Fibroblast of lung (primary cell): ENCODE data around the gene MSLN. TPM values are rescaled to one million over a fixed set of nuclear protein-coding genes. Genes with fewer than 3 reads are reported as not detected.

ENCODE experiments used
- DNase-seq, 2 donors: peaks; one replicate each; pipeline versions ENCODE4 v3.0.0 to v3.0.0-alpha.2; 2010; ENCODE audit warnings: low read depth in 2 of 2
- H2AFZ ChIP-seq: 2 replicates; pipeline ENCODE4 v1.5.1; 2012; ENCODE audit warnings: low read length, control low read depth, inconsistent platforms
- H3K27ac ChIP-seq: 2 replicates; pipeline ENCODE4 v1.5.1; 2011; ENCODE audit warnings: low read length, control low read depth; ENCODE audit not compliant: insufficient read depth
- H3K27me3 ChIP-seq: 2 replicates; pipeline ENCODE4 v1.5.1; 2011; ENCODE audit warnings: mild to moderate bottlenecking, low read length; ENCODE audit not compliant: control insufficient read depth, insufficient read depth
- H3K36me3 ChIP-seq: 2 replicates; pipeline ENCODE4 v1.5.1; 2011; ENCODE audit warnings: low read length; ENCODE audit not compliant: control insufficient read depth, insufficient read depth
- H3K4me1 ChIP-seq: 2 replicates; pipeline ENCODE4 v1.5.1; 2011; ENCODE audit warnings: low read length; ENCODE audit not compliant: control insufficient read depth, insufficient read depth; ENCODE audit errors: extremely low read depth
- H3K4me2 ChIP-seq: 2 replicates; pipeline ENCODE4 v1.5.1; 2011; ENCODE audit warnings: low read length, control low read depth; ENCODE audit not compliant: insufficient read depth; ENCODE audit errors: extremely low read depth
- H3K4me3 ChIP-seq, 4 experiments: fragments of 200-600 bp in 1 of 4; sonication (generic) in 1 of 4; replicated peaks in 1 of 4; 2 replicates each; pipeline ENCODE4 v1.5.1; 2011 to 2016; ENCODE audit warnings: low read length in 4 of 4, low read depth in 3 of 4, mild to moderate bottlenecking in 3 of 4, control low read depth in 2 of 4, inconsistent platforms in 1 of 4, mixed read lengths in 1 of 4; ENCODE audit not compliant: insufficient read depth in 1 of 4; ENCODE audit errors: control extremely low read depth in 1 of 4
- H3K79me2 ChIP-seq: 2 replicates; pipeline ENCODE4 v1.5.1; 2012; ENCODE audit warnings: mild to moderate bottlenecking, low read length, inconsistent platforms; ENCODE audit not compliant: control insufficient read depth, insufficient read depth
- H3K9ac ChIP-seq: 2 replicates; pipeline ENCODE4 v1.5.1; 2011; ENCODE audit warnings: mild to moderate bottlenecking, low read length, control low read depth; ENCODE audit not compliant: insufficient read depth
- H3K9me3 ChIP-seq: 2 replicates; pipeline ENCODE4 v1.5.1; 2012; ENCODE audit warnings: low read depth, low read length; ENCODE audit not compliant: control insufficient read depth, insufficient read depth
- H4K20me1 ChIP-seq: 2 replicates; pipeline ENCODE4 v1.5.1; 2011; ENCODE audit warnings: low read length; ENCODE audit not compliant: control insufficient read depth, insufficient read depth; ENCODE audit errors: extremely low read depth
- CTCF ChIP-seq, 2 donors: IDR thresholded peaks in 1 of 2; conservative IDR thresholded peaks in 1 of 2; 1 replicate in 1 of 2; 2 replicates in 1 of 2; pipeline ENCODE4 v1.5.1; 2011 to 2012; ENCODE audit warnings: low read length in 2 of 2, control low read depth in 1 of 2, inconsistent platforms in 1 of 2, low read depth in 1 of 2, mild to moderate bottlenecking in 1 of 2
- EZH2 ChIP-seq: IDR thresholded peaks from 2 replicates; pipeline ENCODE4 v1.5.1; 2012; ENCODE audit warnings: low read length, control low read depth, mild to moderate bottlenecking; ENCODE audit errors: missing control alignments
- polyA plus RNA-seq, 2 donors: library from polyadenylated mRNA; depleted of rRNA in 1 of 2; stranded (reverse) in 1 of 2; unstranded in 1 of 2; fragments of >200 nt; gene quantifications; 2 replicates each; pipeline ENCODE4 v1.2.1, GENCODE V29; 2011 to 2012; ENCODE audit warnings: missing spikeins in 1 of 2
- total RNA-seq: library from RNA; depleted of rRNA; stranded (reverse); fragments of >200 nt; gene quantifications from 2 replicates; pipeline ENCODE4 v1.2.1, GENCODE V29; 2014

MSLN gene
- total and polyA plus RNA-seq, 2 donors (not counting 1 experiment from before 2014, with no cell fraction given), result not detected

DNA sequence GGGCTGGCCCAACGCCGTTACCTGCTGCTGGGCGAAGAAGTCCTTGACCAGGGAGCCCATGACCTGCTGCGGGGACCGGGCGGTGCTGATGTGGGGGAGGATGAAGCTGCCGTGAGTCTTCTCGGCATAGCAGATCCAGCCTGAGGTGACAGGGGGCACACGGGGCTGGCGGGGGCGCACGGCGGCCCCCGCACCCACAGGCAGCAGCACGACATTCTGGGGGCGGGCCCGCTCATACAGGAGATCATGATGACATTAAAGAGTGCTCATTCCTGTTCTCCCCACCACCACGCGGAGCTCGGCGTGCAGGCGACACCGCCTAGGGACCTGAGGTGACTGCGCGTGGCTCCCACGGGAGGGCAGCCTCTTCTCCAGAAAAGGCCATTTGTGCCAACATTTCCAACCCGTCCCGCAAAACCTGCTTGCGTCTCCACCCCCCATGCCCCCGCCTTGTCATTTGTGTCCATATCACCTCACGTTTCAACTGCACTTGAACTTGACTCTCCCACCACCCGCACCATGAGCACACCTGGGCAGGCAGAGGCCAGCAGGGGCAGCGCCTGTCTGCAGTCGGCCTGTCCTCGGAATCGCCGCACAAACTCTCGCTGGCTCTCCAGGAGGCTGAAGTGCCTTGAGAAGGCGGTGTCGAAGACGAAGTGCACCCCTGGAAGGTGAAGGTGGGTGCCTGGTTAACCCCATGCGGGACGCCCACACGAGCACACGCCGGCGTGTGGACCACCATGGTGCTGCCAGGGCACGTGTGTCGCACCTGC, 26.1 kb upstream of the MSLN start:
- Histone ChIP-seq H3K27ac (no peak overlapping the region), H4K20me1 (no peaks in the 10 kb centered on the region), H3K9me3 (no peaks in the 10 kb centered on the region), H3K4me2 (no peak overlapping the region), H3K27me3 (no peaks in the 10 kb centered on the region), H2AFZ (no peak overlapping the region), H3K4me3 (no peak overlapping the region), H3K36me3 (peaks cover 30% of the 10 kb centered on the region), H3K9ac (no peak overlapping the region), H3K4me1 (no peaks in the 10 kb centered on the region), H3K79me2 (no peaks in the 10 kb centered on the region)
- TF ChIP-seq CTCF (conservative IDR thresholded peaks at IDR 0.05 in 1 of 2, IDR thresholded peaks at IDR 0.05 in 1 of 2; ENCODE audit: low read depth in 1 of 2, low read length in 2 of 2) (no peak), EZH2 (no peak)
- no peak for DNase-seq

- no peak for TF ChIP-seq EZH2
- H3K4me3 ChIP-seq, result no peak overlapping the region
- peaks cover 28% of the 10 kb centered on the region for H3K36me3 ChIP-seq
- H3K4me2 ChIP-seq, result no peak overlapping the region
- H4K20me1 ChIP-seq, result no peaks in the 10 kb centered on the region
- no peak overlapping the region for H3K9ac ChIP-seq
- no peak overlapping the region for H3K27ac ChIP-seq
- no peak for DNase-seq
- H3K27me3 ChIP-seq, result no peaks in the 10 kb centered on the region
- no peak overlapping the region for H2AFZ ChIP-seq
- peaks cover 3% of the 10 kb centered on the region for H3K79me2 ChIP-seq
- H3K9me3 ChIP-seq, result no peaks in the 10 kb centered on the region
- H3K4me1 ChIP-seq, result no peaks in the 10 kb centered on the region
Observed at GRCh38 chr16:734981-735881, 25.3 kb upstream of the MSLN start.

DNA sequence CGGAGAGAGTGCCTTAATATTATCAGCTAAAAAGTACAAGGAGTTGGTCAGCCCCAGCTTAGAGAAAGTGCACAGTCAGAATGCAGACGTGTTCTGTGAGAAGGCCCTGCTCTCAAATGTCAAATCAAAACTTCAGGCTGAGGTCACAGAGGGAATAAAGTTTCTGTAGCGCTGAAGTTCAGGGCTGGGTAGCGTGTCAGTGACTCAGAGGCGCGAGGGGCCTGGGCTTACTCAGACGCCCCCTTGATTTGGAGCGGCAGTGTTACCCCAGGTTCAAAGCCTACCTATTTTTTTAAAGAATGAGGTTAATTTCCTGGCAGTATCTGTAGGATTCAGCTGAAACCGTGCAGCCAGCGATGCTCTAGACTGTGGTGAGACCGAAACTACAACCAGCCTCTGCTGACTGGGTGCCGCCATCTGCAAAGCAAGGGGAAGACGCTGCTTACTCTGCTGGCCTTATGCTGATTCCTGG, 24.5 kb upstream of the MSLN start:
- Histone ChIP-seq H3K9ac (no peak overlapping the region), H4K20me1 (no peaks in the 10 kb centered on the region), H3K4me2 (no peak overlapping the region), H3K4me3 (no peak overlapping the region), H3K27ac (no peak overlapping the region), H3K79me2 (peaks cover 3% of the 10 kb centered on the region), H3K36me3 (peaks cover 25% of the 10 kb centered on the region), H3K9me3 (no peaks in the 10 kb centered on the region), H3K27me3 (no peaks in the 10 kb centered on the region), H3K4me1 (no peaks in the 10 kb centered on the region), H2AFZ (no peak overlapping the region)
- no peak for TF ChIP-seq CTCF (conservative IDR thresholded peaks at IDR 0.05 in 1 of 2, IDR thresholded peaks at IDR 0.05 in 1 of 2; ENCODE audit: low read depth in 1 of 2, low read length in 2 of 2)
- TF ChIP-seq EZH2, result no peak
- DNase-seq, result no peak
